ENCODE results near the gene LAMA3.

- TF ChIP-seq POLR2A (IDR thresholded peaks at IDR 0.05; ENCODE audit: low read length) (no peak), GATA1 (IDR thresholded peaks at IDR 0.05; ENCODE audit: low read depth, low read length) (no peak)
Observed at GRCh38 chr18:23972453-23972852, 283.2 kb downstream of the LAMA3 start.

Data from erythroblast (primary cell).